ENCODE results near the gene HDGFL3. TPM values are rescaled to one million over a fixed set of nuclear protein-coding genes. Genes with fewer than 3 reads are reported as not detected.

The HDGFL3 gene
- total RNA-seq, 2 donors from 2014 or later, result 123 TPM

DNA sequence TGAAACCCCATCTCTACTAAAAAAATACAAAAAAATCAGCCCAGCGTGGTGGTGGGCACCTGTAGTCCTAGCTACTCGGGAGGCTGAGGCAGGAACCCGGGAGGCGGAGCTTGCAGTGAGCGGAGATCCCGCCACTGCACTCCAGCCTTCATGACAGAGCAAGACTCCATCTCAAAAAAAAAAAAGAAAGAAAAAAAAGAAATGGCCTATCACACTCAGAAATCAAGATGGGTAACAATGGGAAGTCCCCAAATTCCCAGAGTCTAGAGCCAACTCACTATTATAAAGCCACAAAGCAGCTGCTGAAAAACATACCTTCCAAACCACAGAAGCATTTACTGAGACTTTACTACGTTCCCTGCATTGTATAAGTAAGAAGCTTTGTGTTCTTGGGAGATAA, 7.5 kb downstream of the HDGFL3 start:
- Histone ChIP-seq H3K27me3 (ENCODE audit: control insufficient read depth, insufficient read depth, low read length, poor library complexity, severe bottlenecking) (no peaks in the 10 kb centered on the region), H3K27ac (ENCODE audit: low read depth, low read length) (no peak overlapping the region), H3K9me3 (ENCODE audit: control insufficient read depth, low read length) (no peaks in the 10 kb centered on the region), H3K4me3 (ENCODE audit: low read length) (no peak overlapping the region), H3K4me1 (ENCODE audit: control insufficient read depth, insufficient read depth, low read length) (peaks cover 4% of the 10 kb centered on the region), H3K36me3 (ENCODE audit: control insufficient read depth, insufficient read depth, low read length) (peaks cover 8% of the 10 kb centered on the region), H3K9ac (ENCODE audit: extremely low read depth, low read length, poor library complexity, severe bottlenecking) (no peak overlapping the region)
- Mint-ChIP-seq H3K4me1 (peaks cover 14% of the 10 kb centered on the region), H3K36me3 (ENCODE audit: low read depth) (peaks cover 5% of the 10 kb centered on the region), H3K27ac (no peak overlapping the region), H3K4me3 (no peak overlapping the region), H3K9me3 (no peaks in the 10 kb centered on the region), H3K27me3 (ENCODE audit: insufficient read depth) (no peaks in the 10 kb centered on the region)
- DNase-seq, result no peak
- WGBS, 2 experiments (ENCODE audit: insufficient coverage in 1 of 2, insufficient read length in 1 of 2), result 99% methylated on average over 6 of the region's 7 CpGs; no CpG with 5 or more reads in 1 of the 2 experiments
- TF ChIP-seq, protein P1, sequence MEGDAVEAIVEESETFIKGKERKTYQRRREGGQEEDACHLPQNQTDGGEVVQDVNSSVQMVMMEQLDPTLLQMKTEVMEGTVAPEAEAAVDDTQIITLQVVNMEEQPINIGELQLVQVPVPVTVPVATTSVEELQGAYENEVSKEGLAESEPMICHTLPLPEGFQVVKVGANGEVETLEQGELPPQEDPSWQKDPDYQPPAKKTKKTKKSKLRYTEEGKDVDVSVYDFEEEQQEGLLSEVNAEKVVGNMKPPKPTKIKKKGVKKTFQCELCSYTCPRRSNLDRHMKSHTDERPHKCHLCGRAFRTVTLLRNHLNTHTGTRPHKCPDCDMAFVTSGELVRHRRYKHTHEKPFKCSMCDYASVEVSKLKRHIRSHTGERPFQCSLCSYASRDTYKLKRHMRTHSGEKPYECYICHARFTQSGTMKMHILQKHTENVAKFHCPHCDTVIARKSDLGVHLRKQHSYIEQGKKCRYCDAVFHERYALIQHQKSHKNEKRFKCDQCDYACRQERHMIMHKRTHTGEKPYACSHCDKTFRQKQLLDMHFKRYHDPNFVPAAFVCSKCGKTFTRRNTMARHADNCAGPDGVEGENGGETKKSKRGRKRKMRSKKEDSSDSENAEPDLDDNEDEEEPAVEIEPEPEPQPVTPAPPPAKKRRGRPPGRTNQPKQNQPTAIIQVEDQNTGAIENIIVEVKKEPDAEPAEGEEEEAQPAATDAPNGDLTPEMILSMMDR (conservative IDR thresholded peaks at IDR 0.05), result no peak

DNA sequence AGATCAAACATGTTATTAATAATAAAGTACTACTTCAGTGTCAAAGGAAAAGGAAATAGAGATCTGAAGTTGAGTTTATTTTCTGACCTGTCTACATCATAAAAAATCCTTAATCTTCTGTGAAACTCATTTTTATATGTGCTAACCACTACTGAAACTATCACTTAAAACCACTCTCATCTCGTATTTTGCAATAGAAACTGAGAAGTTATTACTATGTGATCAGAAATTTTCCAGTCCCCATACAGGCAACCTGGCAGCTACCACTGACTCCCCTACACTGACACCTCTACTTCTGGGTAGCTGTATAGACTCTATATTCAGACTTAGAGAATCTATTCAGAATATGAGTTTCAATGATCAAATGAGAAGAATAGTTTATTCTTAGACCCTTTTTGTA, 8.3 kb downstream of the HDGFL3 start:
- Histone ChIP-seq H3K4me1 (ENCODE audit: control insufficient read depth, insufficient read depth, low read length) (no peaks in the 10 kb centered on the region), H3K9ac (ENCODE audit: extremely low read depth, low read length, poor library complexity, severe bottlenecking) (no peak overlapping the region), H3K4me3 (ENCODE audit: low read length) (no peak overlapping the region), H3K27me3 (ENCODE audit: control insufficient read depth, insufficient read depth, low read length, poor library complexity, severe bottlenecking) (no peaks in the 10 kb centered on the region), H3K36me3 (ENCODE audit: control insufficient read depth, insufficient read depth, low read length) (peaks cover 7% of the 10 kb centered on the region), H3K9me3 (ENCODE audit: control insufficient read depth, low read length) (no peaks in the 10 kb centered on the region), H3K27ac (ENCODE audit: low read depth, low read length) (no peak overlapping the region)
- no peak overlapping the region for H3K27ac Mint-ChIP-seq
- TF ChIP-seq, protein P1 (conservative IDR thresholded peaks at IDR 0.05), result no peak
- no peaks in the 10 kb centered on the region for H3K9me3 Mint-ChIP-seq
- H3K4me1 Mint-ChIP-seq, result peaks cover 13% of the 10 kb centered on the region
- H3K36me3 Mint-ChIP-seq (ENCODE audit: low read depth), result peaks cover 5% of the 10 kb centered on the region
- H3K27me3 Mint-ChIP-seq (ENCODE audit: insufficient read depth), result no peaks in the 10 kb centered on the region
- DNase-seq, result no peak
- no peak overlapping the region for H3K4me3 Mint-ChIP-seq
- 100% methylated on average over 1 of the region's 1 CpG for WGBS, 2 experiments (ENCODE audit: insufficient coverage in 1 of 2, insufficient read length in 1 of 2)

DNA sequence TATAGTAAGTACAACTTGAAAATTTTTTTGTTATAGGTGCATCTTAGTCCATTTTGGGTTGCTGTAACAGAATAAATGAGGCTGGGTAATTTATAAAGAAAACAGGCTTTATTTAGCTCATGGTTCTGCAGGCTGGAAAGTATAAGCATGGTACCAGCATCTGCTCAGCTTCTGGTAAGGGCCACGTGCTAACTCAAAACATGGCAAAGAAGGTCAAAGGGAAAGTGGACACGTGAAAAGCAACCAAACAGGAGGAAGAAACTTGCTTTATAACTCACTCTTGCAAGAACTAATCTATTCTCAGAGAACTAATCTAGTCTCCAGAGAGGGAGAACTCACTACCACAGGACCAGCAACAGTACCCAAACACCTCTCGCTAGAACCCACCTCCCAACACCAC, 9.1 kb downstream of the HDGFL3 start:
- Mint-ChIP-seq H3K27ac (no peak overlapping the region), H3K27me3 (ENCODE audit: insufficient read depth) (no peaks in the 10 kb centered on the region), H3K36me3 (ENCODE audit: low read depth) (peaks cover 11% of the 10 kb centered on the region), H3K4me1 (peaks cover 15% of the 10 kb centered on the region), H3K4me3 (no peak overlapping the region), H3K9me3 (peaks cover 2% of the 10 kb centered on the region)
- 79 to 94% methylated on average over 2 to 3 of the region's 3 CpGs for WGBS, 2 experiments (ENCODE audit: insufficient coverage in 1 of 2, insufficient read length in 1 of 2)
- Histone ChIP-seq H3K9me3 (ENCODE audit: control insufficient read depth, low read length) (peaks cover 8% of the 10 kb centered on the region), H3K27me3 (ENCODE audit: control insufficient read depth, insufficient read depth, low read length, poor library complexity, severe bottlenecking) (no peaks in the 10 kb centered on the region), H3K9ac (ENCODE audit: extremely low read depth, low read length, poor library complexity, severe bottlenecking) (no peak overlapping the region), H3K27ac (ENCODE audit: low read depth, low read length) (no peak overlapping the region), H3K4me3 (ENCODE audit: low read length) (no peak overlapping the region), H3K4me1 (ENCODE audit: control insufficient read depth, insufficient read depth, low read length) (no peaks in the 10 kb centered on the region), H3K36me3 (ENCODE audit: control insufficient read depth, insufficient read depth, low read length) (peaks cover 12% of the 10 kb centered on the region)
- DNase-seq, result no peak
- TF ChIP-seq, protein P1 (conservative IDR thresholded peaks at IDR 0.05), result no peak

Measured in endodermal cell (in vitro differentiated cells).